ENCODE data around the gene SYCP2L. TPM values are rescaled to one million over a fixed set of nuclear protein-coding genes. Genes with fewer than 3 reads are reported as not detected.

The SYCP2L gene
- not detected in 2 replicates for total RNA-seq

DNA sequence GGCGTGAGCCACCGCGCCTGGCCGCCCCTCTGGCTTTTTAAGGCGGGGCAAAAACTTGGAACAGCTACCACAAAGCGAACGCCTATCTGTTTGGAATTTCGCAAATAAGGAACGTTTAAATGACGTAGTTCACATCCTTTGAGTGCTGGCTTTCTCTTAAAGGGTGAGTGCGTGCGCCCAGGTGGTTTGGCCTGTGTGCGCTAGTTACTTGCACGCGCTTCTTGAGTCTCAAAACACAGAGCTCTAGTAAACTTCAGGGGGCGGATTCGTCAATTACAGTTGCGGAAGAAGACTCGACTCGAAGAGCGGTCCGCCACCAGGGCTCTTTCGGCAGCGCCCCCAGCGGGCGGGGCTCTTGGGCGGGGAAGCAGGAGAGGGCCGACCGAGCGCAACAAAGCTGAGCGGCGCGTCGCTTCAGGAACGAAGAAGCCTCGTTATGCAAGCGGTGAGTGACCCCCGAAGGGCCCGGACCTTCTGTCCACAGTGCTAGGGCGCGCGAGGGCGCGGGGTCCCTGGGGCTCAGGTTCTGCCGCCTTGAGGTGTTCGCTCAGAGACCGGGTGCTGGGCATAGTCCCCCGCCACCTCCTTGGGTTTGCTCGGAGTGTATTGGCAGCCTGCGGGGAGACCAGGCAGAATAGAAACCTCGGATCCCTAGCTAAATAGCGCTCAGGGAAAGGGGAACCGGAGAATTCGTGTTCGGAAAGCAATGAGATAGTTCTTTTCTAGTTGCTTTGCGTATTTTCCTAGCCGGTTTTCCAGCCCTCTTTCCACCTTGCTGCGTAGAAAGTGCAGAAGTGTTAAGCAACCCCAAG, at the start of gene SYCP2L:
Gene SYCP2L (plus strand): TSS at position 362 of the 812 bp plus-strand sequence. CDS start 75 bp downstream, at position 437.

DNA sequence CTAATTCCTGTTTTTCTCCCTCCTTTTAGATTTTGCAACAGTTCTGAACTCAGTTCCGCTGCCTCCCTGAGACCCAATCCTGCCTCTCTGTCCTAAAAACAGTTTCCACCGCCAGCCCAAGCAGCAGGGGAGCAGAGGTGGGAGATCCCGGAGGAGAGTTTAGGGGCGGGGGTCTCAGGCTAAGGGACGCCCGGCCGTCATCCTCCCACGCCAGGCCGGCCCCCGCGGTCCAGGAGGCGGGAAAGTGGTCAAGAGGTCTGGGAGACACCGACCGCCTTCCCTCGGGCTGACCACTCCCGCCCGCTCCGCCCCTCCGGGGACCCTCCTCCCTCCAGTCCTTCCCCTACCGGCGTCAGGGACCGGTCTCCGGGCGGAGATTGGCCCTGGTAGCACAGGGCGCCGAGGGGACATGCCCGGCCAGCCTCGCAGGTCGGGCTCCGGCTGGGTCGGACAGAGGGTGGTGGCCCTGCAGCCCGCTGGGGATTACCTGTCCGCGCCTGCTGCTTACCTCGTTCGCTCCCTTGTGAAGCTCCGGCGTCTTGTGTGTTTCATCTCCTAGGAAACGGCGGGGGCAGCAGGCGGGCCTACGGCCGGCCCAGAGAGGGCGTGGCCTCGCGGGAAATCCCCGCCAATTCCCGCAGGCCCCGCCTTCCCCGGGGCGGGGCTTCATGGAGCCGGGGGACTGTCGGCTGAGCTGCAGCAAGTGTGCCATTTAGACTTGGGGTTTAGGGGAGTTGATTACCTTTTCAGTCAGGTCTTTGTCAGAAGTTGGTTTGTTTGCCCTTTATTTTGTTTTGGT, 48.7 kb upstream of the SYCP2L start, which contains the start of gene MAK:
Gene MAK (minus strand): TSS at position 545 of the 799 bp plus-strand sequence. CDS start 7,891 bp downstream, outside the sequence.

Other genes starting within 250 kb of the SYCP2L start
- 0.23 TPM in 1 of 2 replicates, not detected in the other for gene C6orf52, start 192.4 kb upstream of the SYCP2L start, total RNA-seq
- 9.3 and 9.8 TPM in 2 replicates for gene PAK1IP1, start 192.1 kb upstream of the SYCP2L start, total RNA-seq
- gene TMEM14C, start 164.0 kb upstream of the SYCP2L start, total RNA-seq = 169 and 200 TPM in 2 replicates
- gene TMEM14B, start 139.2 kb upstream of the SYCP2L start, total RNA-seq = 67.9 and 69.8 TPM in 2 replicates
- not detected in 2 replicates for gene MAK, start 48.5 kb upstream of the SYCP2L start, total RNA-seq
- not detected in 2 replicates for gene GCM2, start 5.0 kb upstream of the SYCP2L start, total RNA-seq
- gene ELOVL2, start 157.3 kb downstream of the SYCP2L start, total RNA-seq = 0.09 and 3.5 TPM in 2 replicates
- gene SMIM13, start 206.8 kb downstream of the SYCP2L start, total RNA-seq = 8.5 and 10.0 TPM in 2 replicates
- gene ERVFRD-1, start 224.7 kb downstream of the SYCP2L start, total RNA-seq = not detected in 2 replicates

Data from pericardium fibroblast (primary cell).